Brain microvascular endothelial cell (primary cell): ENCODE data around the gene ATG2A.

Experiments
- DNase-seq: peaks from one replicate; pipeline ENCODE4 v3.0.0-alpha.2; 2020
- H3K27ac ChIP-seq: fragments of 250-450 bp; sonication (Bioruptor Pico); 2 replicates; pipeline ENCODE4 v1.5.1; 2020; ENCODE audit warnings: mild to moderate bottlenecking, moderate library complexity
- H3K27me3 ChIP-seq: fragments of 250-450 bp; sonication (Bioruptor Pico); replicated peaks from 2 replicates; pipeline ENCODE4 v1.5.1; 2020; ENCODE audit warnings: mild to moderate bottlenecking
- H3K36me3 ChIP-seq: fragments of 250-450 bp; sonication (Bioruptor Pico); replicated peaks from 2 replicates; pipeline ENCODE4 v1.5.1; 2020; ENCODE audit warnings: mild to moderate bottlenecking
- H3K4me3 ChIP-seq: 2 replicates; pipeline ENCODE4 v1.5.1; 2011; ENCODE audit warnings: low read depth, mild to moderate bottlenecking, control low read depth, low read length, moderate library complexity
- CTCF ChIP-seq: IDR thresholded peaks from 2 replicates; pipeline ENCODE4 v1.5.1; 2011; ENCODE audit warnings: low read depth, mild to moderate bottlenecking, moderate library complexity, low read length, control low read depth, inconsistent platforms; ENCODE audit errors: missing control alignments
- in situ Hi-C: cut with HindIII; loops from 2 replicates; pipeline ENCODE4 v1.10.0; 2017; ENCODE audit warnings: low sequenced_read_pairs, low pct_ligation_motif_present

ATG2A gene

GRCh38 chr11:64923944-64924909, 7.2 kb upstream of the ATG2A start, which contains the start of gene PPP2R5B:
Gene PPP2R5B, plus strand, starts transcription at chr11:64924689. Its CDS starts 1,046 bp downstream, at chr11:64925735.
- Histone ChIP-seq H3K27ac (peak within 1 kb of the TSS; percentile 78), H3K36me3 (peaks cover 15% of the 10 kb centered on the region), H3K4me3 (peak within 1 kb of the TSS; percentile 75), H3K27me3 (no peaks in the 10 kb centered on the region)
- TF ChIP-seq CTCF, result no peak
- in situ Hi-C loops, result no loop called here
- DNase-seq, result peak; percentile 94

GRCh38 chr11:64923151-64923661, 6.2 kb upstream of the ATG2A start:
- in situ Hi-C loops, result no loop called here
- H3K4me3 ChIP-seq, result no peak overlapping the region
- no peak overlapping the region for H3K27ac ChIP-seq
- no peak for TF ChIP-seq CTCF
- H3K36me3 ChIP-seq, result peaks cover 10% of the 10 kb centered on the region
- DNase-seq, result no peak
- no peaks in the 10 kb centered on the region for H3K27me3 ChIP-seq

- Histone ChIP-seq H3K4me3 (no peak overlapping the region), H3K27ac (no peak overlapping the region), H3K27me3 (no peaks in the 10 kb centered on the region), H3K36me3 (peaks cover under 1% of the 10 kb centered on the region)
- no peak for DNase-seq
- in situ Hi-C loops, result no loop called here
- TF ChIP-seq CTCF, result no peak
These were observed 4.4 kb upstream of the ATG2A start for GRCh38 chr11:64921384-64921783.

GRCh38 chr11:64920124-64920523, 3.1 kb upstream of the ATG2A start:
- H3K27me3 ChIP-seq, result no peaks in the 10 kb centered on the region
- in situ Hi-C loops, result no loop called here
- H3K27ac ChIP-seq, result no peak overlapping the region
- TF ChIP-seq CTCF, result no peak
- H3K4me3 ChIP-seq, result no peak overlapping the region
- no peak for DNase-seq
- H3K36me3 ChIP-seq, result no peaks in the 10 kb centered on the region

GRCh38 chr11:64919627-64920026, 2.6 kb upstream of the ATG2A start:
- no peak for DNase-seq
- Histone ChIP-seq H3K36me3 (no peaks in the 10 kb centered on the region), H3K27me3 (no peaks in the 10 kb centered on the region), H3K4me3 (no peak overlapping the region), H3K27ac (no peak overlapping the region)
- in situ Hi-C loops, result no loop called here
- TF ChIP-seq CTCF, result no peak
